HepG2 (cell line): ENCODE results near the gene KLHL21.
A peak's percentile ranks its signal among the peaks of the same experiment; 100 is the strongest.

Experiments used
- CEBPB ChIP-seq: IDR thresholded peaks from 2 replicates; pipeline ENCODE4 v1.6.1; 2011; ENCODE audit warnings: low read depth, low read length, improper control_type of control experiment, borderline replicate concordance
- NR3C1 ChIP-seq: sonication (generic); formaldehyde crosslinking; IDR thresholded peaks from 2 replicates; pipeline ENCODE4 v1.4.0; 2020; ENCODE audit warnings: missing genetic modification reagents
- PHB2 ChIP-seq: fragments of 450-650 bp; IDR thresholded peaks from 2 replicates; pipeline ENCODE4 v1.6.1; 2018; ENCODE audit not compliant: partially characterized antibody
- POLR2A ChIP-seq, 2 experiments: IDR thresholded peaks; 2 replicates each; pipeline ENCODE4 v1.6.1; 2011; ENCODE audit warnings: low read depth in 2 of 2, low read length in 2 of 2, mild to moderate bottlenecking in 1 of 2, moderate library complexity in 1 of 2; ENCODE audit not compliant: insufficient read depth in 1 of 2
- RNF2 ChIP-seq: fragments of 450-650 bp; conservative IDR thresholded peaks from 2 replicates; pipeline ENCODE4 v1.6.1; 2016; ENCODE audit warnings: low read depth
- SMAD3 ChIP-seq: sonication (generic); formaldehyde crosslinking; IDR thresholded peaks from 2 replicates; pipeline ENCODE4 v1.4.0; 2020; ENCODE audit warnings: missing genetic modification reagents
- SMARCE1 ChIP-seq: fragments of 450-650 bp; IDR thresholded peaks from 2 replicates; pipeline ENCODE4 v1.6.1; 2017; ENCODE audit warnings: borderline replicate concordance
- ZNF282 ChIP-seq: fragments of 450-650 bp; IDR thresholded peaks from 2 replicates; pipeline ENCODE4 v1.6.1; 2018; ENCODE audit not compliant: partially characterized antibody
- ZNF790 ChIP-seq: sonication (generic); formaldehyde crosslinking; IDR thresholded peaks from 2 replicates; pipeline ENCODE4 v1.8.0; 2022; ENCODE audit warnings: missing genetic modification reagents, mild to moderate bottlenecking, borderline replicate concordance
- TF ChIP-seq, protein P1 (sequence below): sonication (generic); formaldehyde crosslinking; IDR thresholded peaks from 2 replicates; pipeline ENCODE4 v1.5.0; 2020; ENCODE audit warnings: mild to moderate bottlenecking, missing genetic modification reagents, moderate library complexity
- TF ChIP-seq, protein P2 (sequence below): IDR thresholded peaks from 2 replicates; pipeline ENCODE4 v1.6.1; 2016; ENCODE audit warnings: low read depth, borderline replicate concordance

DNA sequence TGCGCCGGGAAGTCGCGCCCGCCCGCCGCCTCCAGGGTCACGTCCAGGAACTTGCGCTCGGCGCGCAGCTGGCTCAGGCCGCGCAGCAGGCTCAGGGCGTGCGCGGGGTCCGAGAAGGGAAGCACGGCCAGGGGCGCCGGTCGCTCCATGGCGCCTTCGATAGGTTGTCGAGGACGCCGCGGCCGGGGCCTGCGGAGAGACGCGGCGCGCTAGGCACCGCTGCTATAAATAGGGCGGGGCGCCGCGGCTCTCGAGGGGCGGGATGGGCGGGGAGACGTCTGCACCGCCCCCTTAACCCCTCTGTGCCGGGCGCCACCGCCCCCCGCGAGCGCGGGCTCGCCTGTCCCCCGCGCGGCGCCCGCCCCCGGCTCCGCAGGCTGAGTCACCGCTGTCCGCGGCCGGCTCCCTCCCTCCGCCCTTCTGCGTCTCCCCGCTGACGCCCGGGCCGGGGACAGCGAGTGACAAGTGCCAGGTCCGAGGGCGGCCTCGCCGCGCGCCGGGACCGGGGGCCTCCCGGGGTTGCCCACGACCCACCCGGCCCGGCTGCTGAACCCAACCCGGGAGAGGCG is at the start of gene KLHL21:
- TF ChIP-seq, protein P1, sequence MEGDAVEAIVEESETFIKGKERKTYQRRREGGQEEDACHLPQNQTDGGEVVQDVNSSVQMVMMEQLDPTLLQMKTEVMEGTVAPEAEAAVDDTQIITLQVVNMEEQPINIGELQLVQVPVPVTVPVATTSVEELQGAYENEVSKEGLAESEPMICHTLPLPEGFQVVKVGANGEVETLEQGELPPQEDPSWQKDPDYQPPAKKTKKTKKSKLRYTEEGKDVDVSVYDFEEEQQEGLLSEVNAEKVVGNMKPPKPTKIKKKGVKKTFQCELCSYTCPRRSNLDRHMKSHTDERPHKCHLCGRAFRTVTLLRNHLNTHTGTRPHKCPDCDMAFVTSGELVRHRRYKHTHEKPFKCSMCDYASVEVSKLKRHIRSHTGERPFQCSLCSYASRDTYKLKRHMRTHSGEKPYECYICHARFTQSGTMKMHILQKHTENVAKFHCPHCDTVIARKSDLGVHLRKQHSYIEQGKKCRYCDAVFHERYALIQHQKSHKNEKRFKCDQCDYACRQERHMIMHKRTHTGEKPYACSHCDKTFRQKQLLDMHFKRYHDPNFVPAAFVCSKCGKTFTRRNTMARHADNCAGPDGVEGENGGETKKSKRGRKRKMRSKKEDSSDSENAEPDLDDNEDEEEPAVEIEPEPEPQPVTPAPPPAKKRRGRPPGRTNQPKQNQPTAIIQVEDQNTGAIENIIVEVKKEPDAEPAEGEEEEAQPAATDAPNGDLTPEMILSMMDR (CRISPR knock-in tag): no peak
- TF ChIP-seq CEBPB: no peak
- TF ChIP-seq SMARCE1: no peak
- no peak for TF ChIP-seq SMAD3
- no peak for TF ChIP-seq PHB2
- no peak for TF ChIP-seq NR3C1 (CRISPR knock-in tag)
- TF ChIP-seq POLR2A (IDR thresholded peaks at IDR 0.05; ENCODE audit: insufficient read depth in 1 of 2, low read depth in 2 of 2, low read length in 2 of 2): peak in 1 of 2 experiments; percentile 97; a peak in 2 of 4 replicates
- no peak for TF ChIP-seq RNF2
- TF ChIP-seq, protein P2, sequence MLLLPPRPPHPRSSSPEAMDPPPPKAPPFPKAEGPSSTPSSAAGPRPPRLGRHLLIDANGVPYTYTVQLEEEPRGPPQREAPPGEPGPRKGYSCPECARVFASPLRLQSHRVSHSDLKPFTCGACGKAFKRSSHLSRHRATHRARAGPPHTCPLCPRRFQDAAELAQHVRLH (CRISPR knock-in tag): 0 out of 2 replicates have a peak, but pooled peaks have one; percentile 29
- no peak for TF ChIP-seq ZNF282
- TF ChIP-seq ZNF790 (CRISPR knock-in tag): 0 out of 2 replicates have a peak, but pooled peaks have one; percentile 12
